SK-N-SH (cell line): ENCODE measurements around the gene LSS. TPM values are rescaled to one million over a fixed set of nuclear protein-coding genes. Genes with fewer than 3 reads are reported as not detected.

Source experiments
- CTCF ChIA-PET: fragments of 300-600, 350-600 bp; formaldehyde crosslinking; extraction: SDS; loops from one replicate; lab custom pipeline; 2021; lab: Yijun Ruan, JAX
- POLR2A ChIA-PET: fragments of 350-600 bp; sonication (Branson Sonifier 250); formaldehyde crosslinking; extraction: SDS; loops from one replicate; lab custom pipeline; 2020; ENCODE audit warnings: antibody characterized with exemption, inconsistent platforms; lab: Yijun Ruan, JAX
- DNase-seq: peaks from one replicate; pipeline ENCODE4 v3.0.0; 2012
- H2AFZ ChIP-seq: fragments of 200-600 bp; sonication (generic); 2 replicates; pipeline ENCODE4 v1.8.1; 2016; ENCODE audit warnings: antibody characterized with exemption, mild to moderate bottlenecking, low read depth
- H3F3A ChIP-seq: fragments of 200-600 bp; sonication (generic); replicated peaks from 2 replicates; pipeline ENCODE3; 2016; ENCODE audit warnings: antibody characterized with exemption, mild to moderate bottlenecking; ENCODE audit not compliant: insufficient read depth
- H3K27ac ChIP-seq, 2 experiments: fragments of 200-500 bp in 1 of 2; fragments of 200-600 bp in 1 of 2; sonication (Bioruptor generic) in 1 of 2; sonication (generic), shearing (Covaris generic) in 1 of 2; 2 replicates each; pipeline versions ENCODE4 v1.5.1 to v1.6.1; 2014 to 2016; ENCODE audit warnings: low read depth in 2 of 2, inconsistent platforms in 1 of 2, low read length in 1 of 2, mild to moderate bottlenecking in 1 of 2, mixed read lengths in 1 of 2
- H3K27me3 ChIP-seq: fragments of 200-600 bp; sonication (generic), shearing (Covaris generic); 2 replicates; pipeline ENCODE4 v1.6.1; 2016; ENCODE audit warnings: mixed run types; ENCODE audit not compliant: insufficient read depth
- H3K36me3 ChIP-seq, 2 experiments: fragments of 200-500 bp in 1 of 2; fragments of 200-600 bp in 1 of 2; sonication (Bioruptor generic) in 1 of 2; sonication (generic) in 1 of 2; replicated peaks in 1 of 2; 2 replicates each; pipeline versions ENCODE3 to v1.5.1; 2014 to 2016; ENCODE audit warnings: low read length in 1 of 2, mild to moderate bottlenecking in 1 of 2; ENCODE audit not compliant: insufficient read depth in 2 of 2, control insufficient read depth in 1 of 2
- H3K4me1 ChIP-seq, 2 experiments: fragments of 200-500 bp in 1 of 2; fragments of 200-600 bp in 1 of 2; sonication (Bioruptor generic) in 1 of 2; sonication (generic), shearing (Covaris generic) in 1 of 2; 2 replicates each; pipeline versions ENCODE4 v1.5.1 to v1.6.1; 2014 to 2016; ENCODE audit warnings: low read depth in 1 of 2, low read length in 1 of 2, mixed run types in 1 of 2; ENCODE audit not compliant: insufficient read depth in 2 of 2, control insufficient read depth in 1 of 2
- H3K4me2 ChIP-seq: fragments of 200-600 bp; sonication (generic), shearing (Covaris generic); 2 replicates; pipeline ENCODE4 v1.6.1; 2017; ENCODE audit warnings: mixed run types
- H3K4me3 ChIP-seq, 2 experiments: fragments of 200-500 bp in 1 of 2; fragments of 200-600 bp in 1 of 2; sonication (Bioruptor generic) in 1 of 2; sonication (generic), shearing (Covaris generic) in 1 of 2; 2 replicates each; pipeline versions ENCODE4 v1.5.1 to v1.8.1; 2014 to 2016; ENCODE audit warnings: low read depth in 2 of 2, inconsistent platforms in 1 of 2, low read length in 1 of 2, mild to moderate bottlenecking in 1 of 2, mixed read lengths in 1 of 2, moderate library complexity in 1 of 2
- H3K79me2 ChIP-seq: fragments of 200-600 bp; sonication (generic); 2 replicates; pipeline ENCODE4 v1.8.1; 2017; ENCODE audit warnings: mild to moderate bottlenecking; ENCODE audit not compliant: insufficient read depth
- H3K9ac ChIP-seq: fragments of 200-600 bp; sonication (generic); 2 replicates; pipeline ENCODE4 v1.6.1; 2017; ENCODE audit warnings: mixed run types
- H3K9me2 ChIP-seq: fragments of 200-600 bp; sonication (generic); 2 replicates; pipeline ENCODE4 v1.6.1; 2017; ENCODE audit warnings: mixed run types
- H3K9me3 ChIP-seq: fragments of 200-600 bp; sonication (generic); 2 replicates; pipeline ENCODE4 v1.6.1; 2017; ENCODE audit warnings: mixed run types, mild to moderate bottlenecking, moderate library complexity
- H4K20me1 ChIP-seq: fragments of 200-600 bp; sonication (generic); 2 replicates; pipeline ENCODE4 v1.6.1; 2017; ENCODE audit warnings: mild to moderate bottlenecking, mixed run types; ENCODE audit not compliant: insufficient read depth
- FOSL2 ChIP-seq: IDR thresholded peaks from 2 replicates; pipeline ENCODE4 v1.4.0; 2012; ENCODE audit warnings: low read depth, mild to moderate bottlenecking, moderate library complexity, borderline replicate concordance
- GABPA ChIP-seq: IDR thresholded peaks from 2 replicates; pipeline ENCODE4 v1.4.0; 2012; ENCODE audit warnings: low read depth, mild to moderate bottlenecking
- JUND ChIP-seq: IDR thresholded peaks from 2 replicates; pipeline ENCODE4 v1.4.0; 2012
- MEF2A ChIP-seq: IDR thresholded peaks from 2 replicates; pipeline ENCODE4 v1.4.0; 2012; ENCODE audit warnings: low read depth, borderline replicate concordance
- POLR2AphosphoS5 ChIP-seq: IDR thresholded peaks from 2 replicates; pipeline ENCODE4 v1.6.1; 2012; ENCODE audit warnings: low read depth, low read length
- SMC3 ChIP-seq: IDR thresholded peaks from 2 replicates; pipeline ENCODE4 v1.6.1; 2012; ENCODE audit warnings: low read depth, low read length, improper control_type of control experiment
- TEAD4 ChIP-seq: IDR thresholded peaks from 2 replicates; pipeline ENCODE4 v1.4.0; 2012; ENCODE audit warnings: mild to moderate bottlenecking, borderline replicate concordance; ENCODE audit not compliant: insufficient read depth
- YY1 ChIP-seq: IDR thresholded peaks from 2 replicates; pipeline ENCODE4 v1.4.0; 2012; ENCODE audit warnings: low read depth, mild to moderate bottlenecking
- WGBS: methylation state at CpG from one replicate; pipeline ENCODE4 v1.1.6; 2017; ENCODE audit warnings: low lambda C conversion rate; 5-methylcytosine and 5-hydroxymethylcytosine counted together
- polyA plus RNA-seq, 3 experiments: library from polyadenylated mRNA; depleted of rRNA; stranded (reverse); fragments of >200 nt; gene quantifications; 2 replicates each; pipeline ENCODE4 v1.2.3, GENCODE V29; 2012
- TF ChIP-seq, protein P1 (sequence below): fragments of 200-600 bp; sonication (generic); IDR thresholded peaks from 2 replicates; pipeline ENCODE4 v1.6.1; 2017; ENCODE audit warnings: antibody characterized with exemption, mild to moderate bottlenecking, moderate library complexity
- TF ChIP-seq, protein P2 (sequence below): fragments of 150-350 bp; IDR thresholded peaks from 2 replicates; pipeline ENCODE4 v1.6.1; 2017; ENCODE audit warnings: antibody characterized with exemption, low read length, low read depth, borderline replicate concordance
- TF ChIP-seq, protein P3 (sequence below): IDR thresholded peaks from 2 replicates; pipeline ENCODE4 v1.4.0; 2012; ENCODE audit warnings: low read depth, borderline replicate concordance
- TF ChIP-seq, protein P4 (sequence below): IDR thresholded peaks from 2 replicates; pipeline ENCODE4 v1.4.0; 2012; ENCODE audit warnings: low read depth

LSS gene
- polyA plus RNA-seq, 1 of the 3 experiments (the other 2 are of a cell fraction): 38.7 TPM

DNA sequence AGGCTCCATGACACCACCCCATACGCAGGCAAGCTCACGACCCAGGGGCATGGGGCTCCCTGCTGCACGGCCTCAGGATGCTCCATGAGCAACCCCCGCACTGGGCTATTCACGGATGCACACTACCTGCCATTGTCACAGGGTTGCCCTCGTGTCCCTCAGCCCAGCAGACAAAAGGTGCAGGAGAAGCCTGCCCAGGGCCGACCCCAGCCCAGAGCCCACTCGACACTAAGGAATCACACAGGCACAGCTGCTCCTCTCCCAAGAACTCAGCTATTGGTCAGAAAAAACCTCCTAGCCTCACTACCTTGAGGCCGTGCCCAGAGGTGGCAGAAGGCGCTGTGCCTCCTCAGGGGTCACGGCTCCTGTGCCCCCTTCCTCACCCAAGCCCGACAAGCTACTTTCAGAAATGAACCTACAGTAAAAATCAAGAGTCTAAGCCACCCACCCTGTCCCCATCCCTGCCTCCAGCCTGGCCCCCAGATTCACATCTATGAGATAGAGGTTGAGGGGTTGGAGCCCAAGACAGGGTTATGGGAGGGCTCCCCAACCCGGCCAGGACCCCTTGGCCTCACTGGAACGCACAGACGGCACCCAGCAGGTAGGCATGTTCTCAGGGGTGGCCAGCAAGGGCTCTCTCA lies 38.0 kb downstream of the LSS start:
- ChIA-PET POLR2A (interaction anchor here (0.6 kb wide), 1 partner anchor 45 kb away, joined by 3 read pairs; no protein-coding TSS in a partner anchor), CTCF (interaction anchor here (1.4 to 3.5 kb wide), 2 partner anchors 37 to 47 kb away, joined by 4 to 14 read pairs; no protein-coding TSS in a partner anchor)
- Histone ChIP-seq H3K4me3 (no peak overlapping the region), H4K20me1 (no peaks in the 10 kb centered on the region), H3K4me2 (no peak overlapping the region), H3F3A (peaks cover 10% of the 10 kb centered on the region), H3K9ac (no peak overlapping the region), H3K36me3 (peaks cover 0 to 19% of the 10 kb centered on the region in 2 experiments), H2AFZ (no peak overlapping the region), H3K9me3 (no peaks in the 10 kb centered on the region), H3K4me1 (peaks cover 20 to 46% of the 10 kb centered on the region in 2 experiments), H3K27ac (0 out of 4 replicates have a peak overlapping the region, but pooled peaks of 1 of the 2 experiments have one; percentile 23), H3K9me2 (no peaks in the 10 kb centered on the region), H3K79me2 (no peaks in the 10 kb centered on the region), H3K27me3 (no peaks in the 10 kb centered on the region)
- TF ChIP-seq YY1 (no peak), SMC3 (no peak), JUND (no peak), FOSL2 (no peak), GABPA (no peak)
- TF ChIP-seq, protein P1, sequence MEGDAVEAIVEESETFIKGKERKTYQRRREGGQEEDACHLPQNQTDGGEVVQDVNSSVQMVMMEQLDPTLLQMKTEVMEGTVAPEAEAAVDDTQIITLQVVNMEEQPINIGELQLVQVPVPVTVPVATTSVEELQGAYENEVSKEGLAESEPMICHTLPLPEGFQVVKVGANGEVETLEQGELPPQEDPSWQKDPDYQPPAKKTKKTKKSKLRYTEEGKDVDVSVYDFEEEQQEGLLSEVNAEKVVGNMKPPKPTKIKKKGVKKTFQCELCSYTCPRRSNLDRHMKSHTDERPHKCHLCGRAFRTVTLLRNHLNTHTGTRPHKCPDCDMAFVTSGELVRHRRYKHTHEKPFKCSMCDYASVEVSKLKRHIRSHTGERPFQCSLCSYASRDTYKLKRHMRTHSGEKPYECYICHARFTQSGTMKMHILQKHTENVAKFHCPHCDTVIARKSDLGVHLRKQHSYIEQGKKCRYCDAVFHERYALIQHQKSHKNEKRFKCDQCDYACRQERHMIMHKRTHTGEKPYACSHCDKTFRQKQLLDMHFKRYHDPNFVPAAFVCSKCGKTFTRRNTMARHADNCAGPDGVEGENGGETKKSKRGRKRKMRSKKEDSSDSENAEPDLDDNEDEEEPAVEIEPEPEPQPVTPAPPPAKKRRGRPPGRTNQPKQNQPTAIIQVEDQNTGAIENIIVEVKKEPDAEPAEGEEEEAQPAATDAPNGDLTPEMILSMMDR: no peak
- TF ChIP-seq, protein P2, sequence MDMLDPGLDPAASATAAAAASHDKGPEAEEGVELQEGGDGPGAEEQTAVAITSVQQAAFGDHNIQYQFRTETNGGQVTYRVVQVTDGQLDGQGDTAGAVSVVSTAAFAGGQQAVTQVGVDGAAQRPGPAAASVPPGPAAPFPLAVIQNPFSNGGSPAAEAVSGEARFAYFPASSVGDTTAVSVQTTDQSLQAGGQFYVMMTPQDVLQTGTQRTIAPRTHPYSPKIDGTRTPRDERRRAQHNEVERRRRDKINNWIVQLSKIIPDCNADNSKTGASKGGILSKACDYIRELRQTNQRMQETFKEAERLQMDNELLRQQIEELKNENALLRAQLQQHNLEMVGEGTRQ: no peak
- TF ChIP-seq, protein P3, sequence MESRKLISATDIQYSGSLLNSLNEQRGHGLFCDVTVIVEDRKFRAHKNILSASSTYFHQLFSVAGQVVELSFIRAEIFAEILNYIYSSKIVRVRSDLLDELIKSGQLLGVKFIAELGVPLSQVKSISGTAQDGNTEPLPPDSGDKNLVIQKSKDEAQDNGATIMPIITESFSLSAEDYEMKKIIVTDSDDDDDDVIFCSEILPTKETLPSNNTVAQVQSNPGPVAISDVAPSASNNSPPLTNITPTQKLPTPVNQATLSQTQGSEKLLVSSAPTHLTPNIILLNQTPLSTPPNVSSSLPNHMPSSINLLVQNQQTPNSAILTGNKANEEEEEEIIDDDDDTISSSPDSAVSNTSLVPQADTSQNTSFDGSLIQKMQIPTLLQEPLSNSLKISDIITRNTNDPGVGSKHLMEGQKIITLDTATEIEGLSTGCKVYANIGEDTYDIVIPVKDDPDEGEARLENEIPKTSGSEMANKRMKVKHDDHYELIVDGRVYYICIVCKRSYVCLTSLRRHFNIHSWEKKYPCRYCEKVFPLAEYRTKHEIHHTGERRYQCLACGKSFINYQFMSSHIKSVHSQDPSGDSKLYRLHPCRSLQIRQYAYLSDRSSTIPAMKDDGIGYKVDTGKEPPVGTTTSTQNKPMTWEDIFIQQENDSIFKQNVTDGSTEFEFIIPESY: no peak
- TF ChIP-seq, protein P4, sequence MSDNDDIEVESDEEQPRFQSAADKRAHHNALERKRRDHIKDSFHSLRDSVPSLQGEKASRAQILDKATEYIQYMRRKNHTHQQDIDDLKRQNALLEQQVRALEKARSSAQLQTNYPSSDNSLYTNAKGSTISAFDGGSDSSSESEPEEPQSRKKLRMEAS: no peak
- no peak for DNase-seq
- 84% methylated on average over 7 of the region's 15 CpGs for WGBS

DNA sequence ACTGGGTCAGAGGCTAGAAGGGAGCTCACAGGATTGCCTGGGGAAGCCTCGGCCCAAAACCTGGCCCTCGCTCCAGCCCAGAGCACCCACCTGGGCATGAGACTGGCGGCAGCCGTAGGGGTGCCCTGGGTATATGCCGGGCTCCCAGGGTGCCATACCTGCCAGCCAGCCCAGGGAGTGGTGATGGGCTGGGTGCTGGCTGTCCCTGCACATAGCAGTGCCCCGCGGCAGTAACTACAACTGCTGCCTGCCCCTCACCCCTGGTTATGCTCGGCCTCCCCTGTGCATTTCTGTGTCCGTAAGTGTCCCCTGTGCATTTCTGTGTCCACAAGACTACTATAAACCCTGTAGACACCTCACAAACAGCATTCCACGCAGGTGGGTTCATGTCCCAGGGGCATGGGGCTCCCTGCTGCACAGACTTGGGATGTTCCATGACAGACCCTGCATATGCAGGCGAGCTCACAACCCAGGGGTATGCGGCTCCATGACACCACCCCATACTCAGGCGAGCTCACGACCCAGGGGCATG lies 38.5 kb downstream of the LSS start:
- no peaks in the 10 kb centered on the region for H3K9me3 ChIP-seq
- H3K27me3 ChIP-seq: no peaks in the 10 kb centered on the region
- peaks cover 20 to 42% of the 10 kb centered on the region in 2 experiments for H3K4me1 ChIP-seq
- peaks cover 10% of the 10 kb centered on the region for H3F3A ChIP-seq
- ChIA-PET POLR2A (no interaction called here), CTCF (interaction anchor here (1.4 to 3.5 kb wide), 3 partner anchors 21 to 46 kb away, joined by 4 to 14 read pairs (median 6); no protein-coding TSS in a partner anchor)
- no peak overlapping the region for H3K4me2 ChIP-seq
- H2AFZ ChIP-seq: no peak overlapping the region
- DNase-seq: no peak
- H3K4me3 ChIP-seq: no peak overlapping the region
- no peaks in the 10 kb centered on the region for H4K20me1 ChIP-seq
- H3K36me3 ChIP-seq: peaks cover 0 to 19% of the 10 kb centered on the region in 2 experiments
- no peaks in the 10 kb centered on the region for H3K9me2 ChIP-seq
- no peak overlapping the region; a peak in 1 of 4 replicates for H3K27ac ChIP-seq
- WGBS: no CpG with 5 or more reads among the region's 14 CpGs
- no peaks in the 10 kb centered on the region for H3K79me2 ChIP-seq
- TF ChIP-seq YY1 (no peak), MEF2A (no peak), POLR2AphosphoS5 (no peak), TEAD4 (no peak)
- no peak overlapping the region for H3K9ac ChIP-seq
